Natural killer cell treated with Interleukin-12 subunit alpha and Interleukin-12 subunit beta and Interleukin-15 and Interleukin-18, amount 100 ng/mL, for 72 hours (primary cell): ENCODE measurements around the gene DBNDD1. TPM values are rescaled to one million over a fixed set of nuclear protein-coding genes. Genes with fewer than 3 reads are reported as not detected.
"Not testable (repeated sequence)": the region's sequence is repeated elsewhere in the genome, so short reads cannot be mapped to it uniquely, and the experiment has no call there.

Source experiments
- ATAC-seq, 2 donors: fragments of 150-1000 bp; cut with Tn5 transposase in 1 of 2; sonication (Bioruptor Pico), chemical (Tn5 transposase) in 1 of 2; 2 replicates each; pipeline ENCODE4 v1.10.0; 2021
- DNase-seq: peaks from one replicate; pipeline ENCODE4 v3.0.0; 2022; ENCODE audit warnings: low spot score
- H3K27ac Mint-ChIP-seq, 2 donors: 1 replicate in 1 of 2; 2 replicates in 1 of 2; pipeline ENCODE4 v1.8.0; 2022; ENCODE audit warnings: mixed read lengths in 2 of 2, mild to moderate bottlenecking in 1 of 2, moderate library complexity in 1 of 2
- H3K27me3 Mint-ChIP-seq, 2 donors: 1 replicate in 1 of 2; 2 replicates in 1 of 2; pipeline ENCODE4 v1.8.0; 2022; ENCODE audit warnings: mixed read lengths in 2 of 2
- H3K36me3 Mint-ChIP-seq: one replicate; pipeline ENCODE4 v1.8.0; 2022; ENCODE audit warnings: mixed read lengths
- H3K4me1 Mint-ChIP-seq, 2 donors: 1 replicate in 1 of 2; 2 replicates in 1 of 2; pipeline ENCODE4 v1.8.0; 2022; ENCODE audit warnings: low read depth in 2 of 2, mixed read lengths in 2 of 2, mild to moderate bottlenecking in 1 of 2
- H3K4me3 Mint-ChIP-seq: one replicate; pipeline ENCODE4 v1.8.0; 2022; ENCODE audit warnings: mixed read lengths
- H3K9me3 Mint-ChIP-seq: 2 replicates; pipeline ENCODE4 v1.8.0; 2022; ENCODE audit warnings: mixed read lengths
- total RNA-seq, 2 donors: library from RNA; stranded (reverse); gene quantifications; one replicate each; pipeline ENCODE4 v1.2.3, GENCODE V29; 2022

DBNDD1 gene
- total RNA-seq, 2 donors from 2014 or later = not detected

DNA sequence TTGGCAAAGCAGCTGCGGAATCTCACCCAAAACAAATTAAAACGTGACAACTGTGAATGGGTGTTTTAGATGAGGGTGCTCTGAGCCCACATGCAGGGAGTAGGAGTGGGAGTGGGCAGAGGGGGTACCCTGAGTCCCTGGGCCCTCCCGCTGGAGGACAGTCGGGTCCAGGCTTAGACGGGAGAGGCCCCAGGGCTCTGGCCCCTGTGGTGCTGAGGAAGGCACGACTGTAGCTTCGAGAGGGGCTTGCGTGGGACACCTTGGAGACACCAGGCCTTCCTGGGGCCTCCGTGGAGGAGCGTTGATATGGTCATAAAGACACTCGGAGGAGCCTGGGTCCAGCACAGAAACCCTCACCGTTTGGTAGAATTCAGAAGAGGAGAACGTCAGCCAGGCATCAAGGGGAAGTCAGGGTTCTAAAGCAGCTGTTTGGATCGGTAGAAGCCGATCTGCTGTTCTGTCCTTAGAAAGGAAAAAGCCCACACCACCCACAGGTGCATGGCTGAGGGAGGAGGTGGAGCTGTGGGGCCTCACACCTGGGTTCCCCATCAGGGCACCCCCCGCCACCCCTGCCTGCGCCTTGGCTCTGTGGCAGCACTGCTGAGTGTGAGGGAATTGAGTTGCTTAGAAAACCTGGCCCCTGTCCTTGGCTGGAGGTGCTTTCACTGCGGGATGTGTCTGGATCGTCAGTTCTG lies 18.4 kb downstream of the DBNDD1 start:
- peak in 1 of 2 donors; percentile 38 for ATAC-seq
- Mint-ChIP-seq H3K4me1 (peaks cover 6 to 7% of the 10 kb centered on the region in 2 donors), H3K9me3 (no peaks in the 10 kb centered on the region), H3K4me3 (no peak overlapping the region), H3K27me3 (no peaks in the 10 kb centered on the region), H3K36me3 (peaks cover 5% of the 10 kb centered on the region), H3K27ac (no peak overlapping the region)
- DNase-seq = no peak

DNA sequence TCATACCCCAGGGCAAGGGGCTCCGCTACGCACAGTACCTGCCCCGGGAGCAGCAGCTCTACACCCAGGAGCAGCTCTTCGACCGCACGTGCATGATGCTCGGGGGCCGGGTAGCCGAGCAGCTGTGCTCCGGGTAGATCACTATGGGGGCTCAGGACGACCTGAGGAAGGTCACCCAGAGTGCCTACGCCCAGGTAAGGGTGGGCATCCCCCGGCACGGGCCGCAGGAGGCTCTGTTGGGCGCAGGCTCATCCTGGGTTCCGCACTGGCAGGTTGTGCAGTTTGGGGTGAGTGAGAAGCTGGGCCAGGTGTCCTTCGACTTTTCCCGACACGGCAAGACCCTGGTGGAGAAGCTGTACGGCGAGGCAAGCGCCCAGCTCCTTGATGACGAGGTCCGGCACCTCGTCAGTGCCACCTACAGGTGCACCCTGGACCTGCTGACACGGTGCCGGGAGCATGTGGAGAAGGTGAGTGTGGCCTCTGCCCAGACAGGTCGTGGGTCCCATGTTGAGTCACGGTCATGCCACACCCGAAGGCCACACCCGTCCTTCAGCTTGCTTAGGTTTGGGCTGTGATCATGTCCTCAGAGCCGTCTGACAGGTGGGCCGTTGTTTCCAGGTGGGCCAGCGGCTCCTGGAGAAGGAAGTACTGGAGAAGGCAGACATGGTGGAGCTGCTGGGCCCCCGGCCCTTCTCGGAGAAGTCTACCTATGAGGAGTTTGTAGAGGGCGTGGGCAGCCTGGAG lies 19.3 kb downstream of the DBNDD1 start:
- H3K36me3 Mint-ChIP-seq = peaks cover 8% of the 10 kb centered on the region
- ATAC-seq = no peak
- peaks cover 10 to 16% of the 10 kb centered on the region in 2 donors for H3K4me1 Mint-ChIP-seq
- H3K27ac Mint-ChIP-seq = no peak overlapping the region
- no peak for DNase-seq
- no peaks in the 10 kb centered on the region for H3K9me3 Mint-ChIP-seq
- H3K27me3 Mint-ChIP-seq = no peaks in the 10 kb centered on the region
- no peak overlapping the region for H3K4me3 Mint-ChIP-seq

DNA sequence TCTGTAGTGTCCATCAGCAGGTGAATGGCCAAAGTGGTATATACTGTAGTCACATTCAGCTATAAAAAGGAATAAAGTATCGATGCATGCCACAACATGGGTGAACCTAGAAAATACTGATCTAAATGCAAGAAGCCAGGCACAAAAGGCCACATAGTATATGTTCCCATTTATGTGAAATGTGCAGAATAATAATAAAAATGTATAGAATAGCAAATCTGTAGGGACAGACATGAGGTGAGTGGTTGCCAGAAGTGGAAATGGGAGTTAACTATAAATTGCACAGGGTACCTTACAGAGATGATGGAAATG lies 23.1 kb downstream of the DBNDD1 start:
- no peaks in the 10 kb centered on the region for H3K27me3 Mint-ChIP-seq
- H3K27ac Mint-ChIP-seq = peak overlapping the region; percentile 92 to 97
- H3K36me3 Mint-ChIP-seq = peaks cover 18% of the 10 kb centered on the region
- H3K9me3 Mint-ChIP-seq = no peaks in the 10 kb centered on the region
- ATAC-seq (no peak), DNase-seq (no peak)
- H3K4me1 Mint-ChIP-seq = peaks cover 15 to 24% of the 10 kb centered on the region in 2 donors
- peak overlapping the region; percentile 48 for H3K4me3 Mint-ChIP-seq

DNA sequence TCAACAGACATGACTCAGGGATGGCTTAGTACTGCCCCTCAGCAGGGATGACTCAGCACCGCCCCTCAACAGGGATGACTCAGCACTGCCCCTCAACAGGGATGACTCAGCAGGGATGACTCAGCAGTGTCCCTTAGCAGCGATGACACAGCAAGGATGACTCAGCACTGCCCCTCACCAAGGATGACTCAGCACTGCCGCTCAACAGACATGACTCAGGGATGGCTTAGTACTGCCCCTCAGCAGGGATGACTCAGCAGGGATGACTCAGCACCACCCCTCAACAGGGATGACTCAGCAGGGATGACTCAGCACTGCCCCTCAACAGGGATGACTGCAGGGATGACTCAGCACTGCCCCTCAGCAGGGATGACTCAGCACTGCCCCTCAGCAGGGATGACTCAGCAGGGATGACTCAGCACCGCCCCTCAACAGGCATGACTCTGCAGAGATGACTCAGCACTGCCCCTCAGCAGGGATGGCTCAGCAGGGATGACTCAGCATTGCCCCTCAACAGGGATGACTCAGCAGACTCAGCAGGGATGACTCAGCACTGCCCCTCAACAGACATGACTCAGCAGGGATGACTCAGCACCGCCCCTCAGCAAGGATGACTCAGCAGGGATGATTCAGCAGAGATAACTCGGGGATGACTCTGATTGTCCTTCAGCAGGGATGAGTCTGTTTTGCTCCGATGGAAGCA lies 23.6 kb downstream of the DBNDD1 start:
- H3K9me3 Mint-ChIP-seq, H3K27me3 Mint-ChIP-seq: not testable (repeated sequence)
- H3K4me1 Mint-ChIP-seq = peaks cover 15 to 24% of the 10 kb centered on the region in 2 donors
- peak overlapping the region; percentile 92 to 97 for H3K27ac Mint-ChIP-seq
- H3K36me3 Mint-ChIP-seq = peaks cover 18% of the 10 kb centered on the region
- peak; percentile 74 for DNase-seq
- peak; percentile 72 to 81 for ATAC-seq
- H3K4me3 Mint-ChIP-seq = peak overlapping the region; percentile 48

DNA sequence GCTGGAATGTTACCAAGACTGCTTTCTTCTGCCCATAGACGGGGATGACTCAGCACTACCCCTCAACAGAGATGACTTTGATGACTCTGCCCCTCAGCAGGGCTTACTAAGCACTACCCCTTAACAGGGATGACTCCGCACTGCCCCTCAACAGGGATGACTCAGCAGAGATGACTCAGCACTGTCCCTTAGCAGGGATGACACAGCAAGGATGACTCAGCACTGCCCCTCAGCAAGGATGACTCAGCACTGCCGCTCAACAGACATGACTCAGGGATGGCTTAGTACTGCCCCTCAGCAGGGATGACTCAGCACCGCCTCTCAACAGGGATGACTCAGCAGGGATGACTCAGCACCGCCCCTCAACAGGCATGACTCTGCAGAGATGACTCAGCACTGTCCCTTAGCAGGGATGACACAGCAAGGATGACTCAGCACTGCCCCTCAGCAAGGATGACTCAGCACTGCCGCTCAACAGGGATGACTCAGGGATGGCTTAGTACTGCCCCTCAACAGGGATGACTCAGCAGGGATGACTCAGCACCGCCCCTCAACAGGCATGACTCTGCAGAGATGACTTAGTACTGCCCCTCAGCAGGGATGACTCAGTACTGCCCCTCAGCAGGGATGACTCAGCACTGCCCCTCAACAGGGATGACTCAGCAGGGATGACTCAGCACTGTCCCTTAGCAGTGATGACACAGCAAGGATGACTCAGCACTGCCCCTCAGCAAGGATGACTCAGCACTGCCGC lies 24.4 kb downstream of the DBNDD1 start:
- ATAC-seq (peak; percentile 56 to 77), DNase-seq (peak; percentile 76)
- H3K27me3 Mint-ChIP-seq, H3K9me3 Mint-ChIP-seq: not testable (repeated sequence)
- peak overlapping the region; percentile 45 for H3K4me3 Mint-ChIP-seq
- peak overlapping the region; percentile 92 to 97 for H3K27ac Mint-ChIP-seq
- H3K4me1 Mint-ChIP-seq = peaks cover 15 to 21% of the 10 kb centered on the region in 2 donors
- H3K36me3 Mint-ChIP-seq = peaks cover 18% of the 10 kb centered on the region

DNA sequence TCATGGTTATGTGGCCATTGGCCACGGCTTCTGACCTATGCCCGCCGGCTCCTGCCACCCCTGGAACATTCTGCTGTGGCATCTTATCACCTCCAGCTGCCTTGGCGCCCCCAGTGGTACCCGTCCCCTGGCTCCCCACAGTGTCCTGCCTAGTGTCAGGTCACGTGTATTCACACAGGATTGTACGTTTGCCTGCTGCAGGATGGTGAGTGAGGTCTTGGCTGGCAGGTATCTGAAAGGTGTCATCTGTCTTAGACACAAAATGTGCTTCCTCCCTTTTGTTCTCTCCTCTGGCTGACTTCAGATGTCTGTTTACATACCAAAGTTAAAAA lies 24.9 kb downstream of the DBNDD1 start:
- ATAC-seq = no peak
- DNase-seq = no peak
- no peaks in the 10 kb centered on the region for H3K9me3 Mint-ChIP-seq
- no peaks in the 10 kb centered on the region for H3K27me3 Mint-ChIP-seq
- peak overlapping the region; percentile 92 to 97 for H3K27ac Mint-ChIP-seq
- H3K4me1 Mint-ChIP-seq = peaks cover 15 to 21% of the 10 kb centered on the region in 2 donors
- peaks cover 18% of the 10 kb centered on the region for H3K36me3 Mint-ChIP-seq
- peak overlapping the region; percentile 45 for H3K4me3 Mint-ChIP-seq

DNA sequence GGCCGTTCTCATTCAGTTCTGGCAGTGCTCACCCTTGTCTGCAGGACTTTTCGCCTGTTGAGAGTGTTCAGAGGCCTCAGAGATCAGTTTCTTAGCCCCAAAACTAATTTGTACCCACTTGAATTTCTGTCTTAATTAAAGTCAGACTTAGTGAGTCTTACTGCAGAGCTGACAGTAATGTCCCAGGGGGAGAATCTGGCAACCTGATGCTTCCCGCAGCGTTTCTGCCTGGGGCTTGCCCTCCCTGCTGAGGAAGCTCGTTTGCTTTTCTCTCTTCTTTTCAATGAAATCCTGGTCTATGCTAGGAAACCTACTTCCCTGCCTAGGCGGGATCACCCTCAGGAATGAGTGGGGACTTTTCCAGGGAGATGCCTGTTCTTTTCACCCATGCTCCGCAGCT lies 25.3 kb downstream of the DBNDD1 start:
- Mint-ChIP-seq H3K27ac (peak overlapping the region; percentile 92 to 97), H3K4me1 (peaks cover 15 to 21% of the 10 kb centered on the region in 2 donors), H3K27me3 (no peaks in the 10 kb centered on the region), H3K36me3 (peaks cover 18% of the 10 kb centered on the region), H3K4me3 (no peak overlapping the region), H3K9me3 (no peaks in the 10 kb centered on the region)
- ATAC-seq (no peak), DNase-seq (no peak)

DNA sequence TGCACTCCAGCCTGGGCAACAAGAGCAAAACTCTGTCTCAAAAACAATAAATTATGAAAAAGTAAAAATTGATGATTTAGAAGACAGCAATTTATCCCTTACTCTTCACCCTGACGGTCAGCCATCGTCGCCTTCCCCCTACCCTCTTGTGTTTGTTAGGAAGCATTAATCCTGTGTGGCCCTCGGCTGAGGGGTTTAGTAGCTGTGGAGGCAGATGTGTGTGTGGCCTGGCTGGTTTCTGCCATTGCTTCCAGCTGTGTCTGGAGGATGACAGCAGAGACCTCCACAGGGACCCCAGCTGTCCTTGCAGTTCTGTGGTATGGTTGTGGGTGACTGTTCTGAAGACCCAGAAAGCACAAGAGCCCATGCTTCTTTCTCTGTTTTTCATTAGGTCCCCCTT lies 25.9 kb downstream of the DBNDD1 start:
- Mint-ChIP-seq H3K4me1 (peaks cover 15 to 23% of the 10 kb centered on the region in 2 donors), H3K27ac (no peak overlapping the region), H3K4me3 (no peak overlapping the region), H3K9me3 (no peaks in the 10 kb centered on the region), H3K27me3 (no peaks in the 10 kb centered on the region), H3K36me3 (peaks cover 18% of the 10 kb centered on the region)
- ATAC-seq (no peak), DNase-seq (no peak)

DNA sequence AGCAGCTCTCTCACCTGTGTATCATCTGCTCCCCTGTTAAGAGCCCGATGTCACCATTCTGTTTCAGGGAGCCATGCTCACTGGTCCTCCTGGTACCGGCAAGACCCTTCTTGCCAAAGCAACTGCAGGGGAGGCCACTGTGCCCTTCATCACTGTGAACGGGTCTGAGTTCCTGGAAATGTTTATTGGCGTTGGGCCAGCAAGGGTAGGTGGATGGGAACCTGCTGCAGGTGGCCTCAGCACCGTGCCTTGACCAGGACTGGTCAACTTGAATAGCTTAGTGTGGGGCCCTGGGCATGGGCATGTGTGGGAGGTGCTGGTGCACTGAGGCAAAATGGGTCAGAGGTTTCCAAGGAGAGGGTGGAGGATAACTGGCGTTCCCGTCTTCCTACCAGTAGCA lies 28.5 kb downstream of the DBNDD1 start:
- Mint-ChIP-seq H3K36me3 (peaks cover 12% of the 10 kb centered on the region), H3K4me3 (no peak overlapping the region), H3K4me1 (peaks cover 9 to 24% of the 10 kb centered on the region in 2 donors), H3K27me3 (no peaks in the 10 kb centered on the region), H3K9me3 (no peaks in the 10 kb centered on the region), H3K27ac (no peak overlapping the region)
- ATAC-seq = no peak
- DNase-seq = no peak

DNA sequence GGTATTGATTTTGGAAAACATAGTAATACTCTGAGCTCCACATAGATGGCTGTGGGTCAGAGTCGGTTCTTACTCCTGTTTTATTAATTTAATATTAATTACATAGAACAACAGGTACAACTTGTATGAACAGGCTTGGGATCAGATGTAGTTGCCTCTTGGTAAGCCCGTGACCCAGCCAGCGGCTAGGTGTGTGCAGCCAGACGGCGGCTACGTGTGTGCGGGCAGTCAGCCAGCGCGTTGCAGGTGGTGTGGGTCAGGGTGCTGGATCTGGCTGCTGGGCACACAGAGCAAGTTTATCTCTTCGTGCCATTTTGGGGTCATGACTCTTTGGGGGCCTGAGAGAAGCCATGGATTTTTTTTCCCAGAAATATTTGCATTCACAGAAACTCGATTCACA lies 30.3 kb downstream of the DBNDD1 start:
- ATAC-seq (no peak), DNase-seq (no peak)
- Mint-ChIP-seq H3K27me3 (no peaks in the 10 kb centered on the region), H3K27ac (no peak overlapping the region), H3K9me3 (no peaks in the 10 kb centered on the region), H3K4me3 (no peak overlapping the region), H3K4me1 (peaks cover 0 to 8% of the 10 kb centered on the region in 2 donors), H3K36me3 (peaks cover 12% of the 10 kb centered on the region)

DNA sequence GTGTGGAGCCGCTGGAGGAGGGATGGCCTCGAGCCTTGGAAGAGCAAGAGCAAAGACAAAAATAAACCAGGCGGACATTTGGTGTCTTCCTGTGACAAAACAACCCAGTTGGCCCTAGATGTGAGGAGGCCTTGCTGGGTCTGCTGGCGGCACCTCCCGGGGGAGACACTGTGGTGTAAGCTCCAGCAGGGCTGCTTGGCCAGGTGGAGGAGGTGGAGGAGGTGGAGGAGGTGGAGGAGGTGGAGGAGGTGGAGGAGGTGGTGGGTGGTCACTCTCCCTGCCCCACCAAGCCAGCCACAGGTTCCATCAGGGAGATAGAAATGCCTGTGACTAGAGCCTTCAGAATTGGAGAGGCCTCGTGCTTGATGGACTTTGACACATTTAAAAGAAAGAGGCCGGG lies 32.1 kb downstream of the DBNDD1 start:
- Mint-ChIP-seq H3K27ac (no peak overlapping the region), H3K36me3 (peaks cover 12% of the 10 kb centered on the region), H3K4me1 (peaks cover 0 to 8% of the 10 kb centered on the region in 2 donors), H3K4me3 (no peak overlapping the region), H3K27me3 (no peaks in the 10 kb centered on the region), H3K9me3 (no peaks in the 10 kb centered on the region)
- peak in 1 of 2 donors; percentile 64 for ATAC-seq
- no peak for DNase-seq

DNA sequence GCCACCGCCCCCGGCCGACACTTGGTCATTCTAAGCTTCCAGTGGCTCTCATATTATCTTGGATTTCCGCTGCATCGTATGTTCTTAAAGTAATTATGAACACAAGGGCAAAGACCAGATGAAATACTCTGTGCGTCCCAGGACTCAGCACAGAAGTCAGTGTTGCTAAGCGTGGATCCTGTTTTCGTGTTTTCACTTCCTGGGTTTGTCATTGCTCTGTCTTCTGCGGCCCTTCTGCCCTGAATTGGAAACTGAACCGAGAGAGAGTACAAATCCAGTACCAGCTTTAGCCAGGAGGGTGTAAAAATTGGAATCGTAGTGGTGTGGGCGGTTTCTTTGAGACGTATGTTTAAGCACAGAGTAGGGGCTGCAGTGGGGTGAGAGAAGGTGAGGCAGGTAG lies 32.7 kb downstream of the DBNDD1 start:
- ATAC-seq (no peak), DNase-seq (no peak)
- H3K4me1 Mint-ChIP-seq = peaks cover 0 to 8% of the 10 kb centered on the region in 2 donors
- H3K27me3 Mint-ChIP-seq = no peaks in the 10 kb centered on the region
- no peaks in the 10 kb centered on the region for H3K9me3 Mint-ChIP-seq
- H3K4me3 Mint-ChIP-seq = no peak overlapping the region
- peaks cover 12% of the 10 kb centered on the region for H3K36me3 Mint-ChIP-seq
- no peak overlapping the region for H3K27ac Mint-ChIP-seq

DNA sequence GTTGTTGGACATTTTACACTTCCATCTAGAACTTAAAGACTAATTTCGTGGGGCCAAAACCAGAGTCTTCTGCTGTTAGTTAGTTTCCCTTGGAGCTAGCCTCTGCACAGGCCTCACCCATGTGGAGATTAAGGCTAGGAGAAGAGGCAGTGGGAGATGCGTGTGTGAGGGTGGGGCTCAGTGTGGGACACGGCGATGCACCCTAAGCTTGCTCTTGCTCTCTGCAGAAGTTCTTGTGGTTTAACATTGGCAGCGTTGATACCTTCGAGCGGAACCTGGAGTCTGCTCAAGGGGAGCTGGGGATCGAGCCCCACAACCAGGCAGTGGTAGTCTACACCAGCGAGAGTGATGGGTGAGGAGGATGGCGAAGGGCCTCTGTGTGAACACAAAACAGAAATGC lies 34.0 kb downstream of the DBNDD1 start:
- Mint-ChIP-seq H3K36me3 (peaks cover 12% of the 10 kb centered on the region), H3K27me3 (no peaks in the 10 kb centered on the region), H3K4me3 (no peak overlapping the region), H3K4me1 (peaks cover 0 to 8% of the 10 kb centered on the region in 2 donors), H3K27ac (no peak overlapping the region), H3K9me3 (no peaks in the 10 kb centered on the region)
- ATAC-seq (no peak), DNase-seq (peak; percentile 46)
